NOMO-1 treated with dmso at 0.1 percent for 144 hours (cell line): ENCODE results near the gene FHIP1B.
A peak's percentile ranks its signal among the peaks of the same experiment; 100 is the strongest.

Experiments used
- DNase-seq: peaks from one replicate; lab custom pipeline; 2025; ENCODE audit not compliant: unreplicated experiment; lab: John Stamatoyannopoulos, UW

The FHIP1B gene

DNA sequence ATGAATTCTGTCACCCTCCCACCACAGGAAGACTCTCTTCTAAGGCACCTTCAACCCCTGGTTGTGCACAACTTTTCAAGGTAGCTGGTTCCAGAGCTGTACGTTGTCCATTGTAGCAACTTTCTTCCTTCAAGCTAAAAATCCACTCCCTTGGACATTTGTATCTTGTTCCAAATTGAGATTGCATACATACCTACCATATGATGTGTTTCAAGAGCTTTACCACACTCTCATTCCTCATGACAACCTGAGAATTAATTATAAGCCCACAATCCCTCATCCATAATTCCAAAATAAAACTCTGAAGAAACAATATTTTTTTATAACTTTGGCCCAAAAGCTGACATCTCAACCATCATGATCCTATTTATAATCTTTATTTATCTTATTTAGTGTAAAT, 32.4 kb downstream of the FHIP1B start:
- DNase-seq = no peak

DNA sequence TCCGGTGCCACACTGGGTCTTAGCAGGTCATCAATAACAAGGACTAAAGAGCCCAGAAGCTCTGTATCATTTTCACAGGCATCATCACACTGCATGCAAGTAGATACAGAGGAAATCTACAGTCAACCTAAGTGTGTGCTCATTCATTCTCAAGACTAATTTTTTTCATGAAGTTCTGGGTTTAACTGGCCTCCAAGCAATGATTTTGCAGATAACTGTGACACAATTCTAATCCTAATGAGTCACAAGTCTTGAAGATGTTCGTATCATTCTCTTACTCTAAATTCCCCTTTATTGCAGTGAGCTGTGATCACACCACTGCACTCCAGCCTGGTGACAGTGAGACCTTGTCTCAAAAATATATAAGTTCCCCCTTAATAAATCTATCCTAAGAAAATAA, 33.0 kb downstream of the FHIP1B start:
- peak; percentile 56 for DNase-seq

DNA sequence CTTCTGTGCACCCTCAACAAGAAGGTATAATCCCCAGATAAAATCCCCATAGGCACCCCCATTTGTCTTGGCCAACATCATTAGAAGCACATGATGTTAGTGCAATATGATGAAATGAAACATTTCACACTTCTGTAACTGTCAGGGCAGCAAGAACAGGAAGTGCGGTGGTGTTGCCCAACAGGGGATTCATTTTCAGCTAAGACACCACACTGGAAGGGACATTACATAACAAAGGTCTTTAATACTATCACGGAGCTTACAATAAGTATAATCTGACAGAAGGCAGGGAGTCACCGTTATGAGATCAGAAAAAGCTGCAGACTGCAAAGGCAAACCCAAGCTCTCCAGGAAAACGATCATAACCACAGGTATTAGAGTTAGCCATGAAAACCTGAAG, 33.5 kb downstream of the FHIP1B start:
- DNase-seq = peak; percentile 84

DNA sequence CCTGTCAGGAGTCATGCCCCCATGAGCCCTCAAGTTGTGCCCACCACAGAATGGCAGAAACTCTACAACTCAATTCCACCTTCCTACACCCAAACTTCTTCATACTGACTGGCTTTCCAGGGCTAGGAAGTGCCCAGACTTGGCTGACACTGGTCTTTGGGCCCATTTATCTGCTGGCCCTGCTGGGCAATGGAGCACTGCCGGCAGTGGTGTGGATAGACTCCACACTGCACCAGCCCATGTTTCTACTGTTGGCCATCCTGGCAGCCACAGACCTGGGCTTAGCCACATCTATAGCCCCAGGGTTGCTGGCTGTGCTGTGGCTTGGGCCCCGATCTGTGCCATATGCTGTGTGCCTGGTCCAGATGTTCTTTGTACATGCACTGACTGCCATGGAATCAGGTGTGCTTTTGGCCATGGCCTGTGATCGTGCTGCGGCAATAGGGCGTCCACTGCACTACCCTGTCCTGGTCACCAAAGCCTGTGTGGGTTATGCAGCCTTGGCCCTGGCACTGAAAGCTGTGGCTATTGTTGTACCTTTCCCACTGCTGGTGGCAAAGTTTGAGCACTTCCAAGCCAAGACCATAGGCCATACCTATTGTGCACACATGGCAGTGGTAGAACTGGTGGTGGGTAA, 35.1 kb downstream of the FHIP1B start, which contains the start of gene OR52W1:
Gene OR52W1, plus strand, starts transcription at position 51 of the 637 bp plus-strand sequence. Its CDS starts 0 bp downstream, at position 51.
- DNase-seq = no peak

DNA sequence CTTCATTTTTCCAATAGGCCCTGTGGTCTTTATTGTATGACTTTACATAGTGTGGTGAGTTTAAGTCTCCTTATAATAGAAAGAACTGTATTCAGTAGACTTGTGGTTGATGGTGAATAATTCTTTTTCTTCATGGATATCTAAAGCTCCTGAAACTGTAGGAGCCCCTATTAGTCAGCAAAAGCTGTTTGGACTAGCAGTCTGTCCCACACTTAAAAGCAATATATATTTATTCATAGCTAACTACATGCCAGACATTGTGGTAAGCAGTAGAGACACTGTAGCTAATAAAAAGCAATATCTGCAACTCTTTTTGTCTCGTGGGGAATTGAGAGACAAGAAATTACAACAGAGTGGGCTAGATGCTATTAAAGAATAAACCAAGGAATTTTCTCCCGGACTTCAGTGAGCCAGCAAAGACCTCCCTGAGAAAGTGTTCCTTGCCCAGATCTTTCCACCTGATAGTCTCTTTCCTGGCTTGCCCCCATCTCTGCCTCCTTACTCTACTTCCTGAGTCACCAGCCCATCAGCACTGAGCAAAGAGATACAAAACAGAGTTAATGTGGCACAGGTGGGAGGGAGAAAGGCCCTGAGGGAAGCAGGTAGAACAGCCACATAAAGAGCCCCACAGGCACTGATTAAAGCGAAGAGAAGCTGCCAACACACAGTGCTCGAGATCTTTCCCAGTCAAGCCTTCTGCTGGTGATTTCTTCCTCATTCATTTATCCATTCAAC, 36.8 kb downstream of the FHIP1B start:
- no peak for DNase-seq

DNA sequence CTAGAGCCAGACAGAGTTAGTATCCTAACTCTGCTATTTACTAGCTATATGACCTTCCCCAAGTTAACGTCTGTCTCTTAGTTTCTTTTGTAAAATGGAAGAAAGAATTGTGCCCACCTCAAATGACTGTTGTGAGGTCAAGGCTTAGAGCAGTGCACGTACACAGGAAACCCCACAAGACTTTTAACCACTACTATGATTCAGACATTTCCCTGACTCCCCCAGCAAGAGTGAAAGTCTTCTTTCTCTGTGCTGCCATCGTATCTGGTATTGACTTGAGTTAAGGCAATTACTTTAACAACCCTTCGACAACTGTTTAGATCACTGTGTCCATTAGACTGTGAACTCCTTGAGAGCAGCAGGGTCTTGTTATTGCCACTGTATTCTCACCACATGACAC, 38.0 kb downstream of the FHIP1B start:
- no peak for DNase-seq

DNA sequence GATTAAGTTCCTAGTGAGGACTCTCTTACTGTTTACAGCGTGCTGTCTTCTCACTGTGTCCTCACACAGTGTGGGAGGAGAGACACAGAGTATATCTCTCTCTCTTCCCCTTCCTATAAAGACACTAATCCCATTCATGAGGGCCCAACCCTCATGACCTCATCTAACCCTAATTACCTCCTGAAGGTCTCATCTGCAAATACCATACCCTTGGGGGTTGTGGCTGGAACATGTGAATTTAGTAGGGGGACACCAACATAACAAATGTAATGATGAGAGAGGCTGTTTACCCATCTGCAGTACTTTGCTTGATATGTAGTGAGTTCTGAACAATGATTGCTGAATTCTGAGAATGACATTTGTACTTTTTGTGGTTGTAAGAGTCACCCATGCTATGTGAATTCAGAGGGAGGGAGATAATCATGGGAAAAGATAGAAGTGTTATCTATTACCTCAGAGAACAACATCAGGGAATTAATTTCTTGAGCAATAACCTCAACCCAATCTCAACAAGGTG, 40.3 kb downstream of the FHIP1B start:
- DNase-seq = no peak

DNA sequence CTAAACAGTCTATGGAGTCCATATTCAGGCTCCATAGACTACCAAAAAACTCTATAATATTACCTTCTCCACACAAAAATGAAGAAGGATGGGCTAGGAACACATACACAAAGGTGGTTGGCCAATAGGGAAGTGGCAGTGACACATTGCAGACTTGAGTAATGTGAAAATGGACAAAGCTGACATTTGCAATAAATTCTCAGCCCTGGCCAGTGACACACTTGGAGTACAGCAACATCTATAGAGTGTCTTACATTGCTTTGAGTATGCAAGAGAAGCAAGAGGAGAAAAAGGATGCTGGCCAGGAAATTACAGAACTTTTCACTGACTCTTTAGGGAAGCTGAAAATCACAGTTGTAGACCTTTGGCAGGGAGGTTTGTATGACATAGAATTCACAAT, 42.7 kb downstream of the FHIP1B start:
- peak; percentile 56 for DNase-seq

DNA sequence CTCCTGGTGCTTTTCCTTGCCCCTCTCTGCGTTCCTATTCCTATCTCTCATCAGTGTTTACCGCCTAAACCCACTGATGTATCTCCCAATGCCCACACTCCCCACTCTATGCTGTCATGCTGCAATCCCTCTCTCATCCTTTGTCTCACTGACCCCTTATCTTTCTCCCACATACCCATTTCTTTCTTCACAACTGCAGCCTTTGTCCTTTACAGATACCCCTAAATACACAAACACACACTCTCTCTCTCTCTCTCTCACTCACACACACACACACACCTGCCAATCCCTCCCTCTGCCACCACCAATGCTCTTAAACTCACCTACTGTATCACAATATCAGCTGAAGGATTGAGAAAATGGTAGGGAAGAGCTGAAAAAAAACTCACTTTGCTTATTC, 59.0 kb downstream of the FHIP1B start:
- no peak for DNase-seq

DNA sequence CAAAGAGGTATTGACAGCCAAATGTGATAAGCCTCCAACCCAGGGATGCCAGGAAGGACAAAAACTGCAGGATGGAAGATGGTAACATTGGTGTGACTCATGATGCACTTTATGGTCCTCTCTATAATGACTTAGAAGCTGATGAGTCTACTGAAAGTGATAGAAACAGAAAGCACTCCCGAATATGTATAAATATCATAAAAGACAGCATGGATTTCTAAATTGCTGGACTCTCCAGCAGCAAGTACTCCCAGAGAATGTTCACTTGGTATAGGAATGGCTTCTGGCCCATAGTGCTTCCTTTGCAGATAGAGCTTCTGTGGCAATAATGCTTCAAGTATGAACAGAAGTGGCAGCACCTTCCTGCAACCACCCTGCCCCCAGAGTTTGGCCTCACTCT, 64.2 kb downstream of the FHIP1B start, which contains the start of gene OR52B2:
Gene OR52B2, minus strand, starts transcription at position 101 of the 400 bp plus-strand sequence. Its CDS starts 0 bp downstream, at position 101.
- no peak for DNase-seq
